H1 (cell line): ENCODE results near the gene DPF1. TPM values are rescaled to one million over a fixed set of nuclear protein-coding genes. Genes with fewer than 3 reads are reported as not detected.

Source experiments
- RBBP5 ChIP-seq: IDR thresholded peaks from 2 replicates; pipeline ENCODE4 v1.7.1; 2012; ENCODE audit warnings: low read depth, mild to moderate bottlenecking, inconsistent platforms, low read length, moderate library complexity, borderline replicate concordance
- RXRA ChIP-seq: IDR thresholded peaks from 2 replicates; pipeline ENCODE4 v1.6.1; 2011; ENCODE audit warnings: low read depth, mild to moderate bottlenecking, low read length, moderate library complexity; ENCODE audit not compliant: insufficient read depth
- polyA plus RNA-seq, 7 experiments: library from polyadenylated mRNA; depleted of rRNA in 3 of 7; stranded (reverse) in 5 of 7; unstranded in 2 of 7; fragments of >200 nt in 5 of 7; fragments of 200-250 nt in 2 of 7; gene quantifications; 1 replicate in 5 of 7; 2 replicates in 1 of 7; 4 replicates in 1 of 7; pipeline versions ENCODE4 v1.2.1 to v1.2.3, GENCODE V29; 2011 to 2013; ENCODE audit warnings: missing spikeins in 2 of 7, mixed read lengths in 2 of 7
- total RNA-seq: library from RNA; stranded (reverse); fragmentation: NEBNext Ultra II Directional; extraction: Animal tissue kit (Norgen Biotek cat#: 25700); gene quantifications from 2 replicates; pipeline ENCODE4 v1.2.1, GENCODE V29; 2021

The DPF1 gene
- total and polyA plus RNA-seq, 2 of the 8 experiments (the other 6 are each of a cell fraction or from before 2014, with no cell fraction given), result 12.9 to 15.6 TPM

- no peak for TF ChIP-seq RXRA
- no peak for TF ChIP-seq RBBP5
- TF ChIP-seq, all 59 proteins: peak for 0
Observed at GRCh38 chr19:38196948-38197656, 26.9 kb downstream of the DPF1 start (continued).
